ENCODE data around the gene MICU2.

DNA sequence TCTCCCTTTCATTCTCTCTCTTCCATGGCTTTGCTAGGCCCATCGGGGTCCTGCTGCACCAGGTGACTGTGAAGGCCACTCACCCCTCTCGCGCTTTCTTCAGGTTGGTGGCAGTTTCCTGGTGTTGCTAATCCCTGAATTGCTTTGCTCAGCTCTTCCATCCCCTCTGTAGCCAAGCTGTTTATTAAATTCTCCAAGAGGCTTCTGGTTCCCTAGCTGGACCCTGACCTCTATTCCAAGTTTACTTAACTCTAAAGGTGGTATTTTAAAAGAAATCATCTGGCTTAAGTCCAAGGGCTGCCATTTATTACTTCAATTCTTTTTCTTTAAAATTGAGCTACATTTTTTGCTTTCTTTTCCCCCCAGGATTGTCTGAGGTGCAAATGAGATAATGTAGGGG, 32.7 kb upstream of the MICU2 start:
- TF ChIP-seq TCF7L2 (IDR thresholded peaks at IDR 0.05; ENCODE audit: low read depth, low read length) (no peak), CTCF (IDR thresholded peaks at IDR 0.05) (no peak), POLR2AphosphoS5 (IDR thresholded peaks at IDR 0.05; ENCODE audit: low read depth, low read length) (no peak), REST (IDR thresholded peaks at IDR 0.05; ENCODE audit: insufficient read depth in 1 of 2, low read depth in 2 of 2, low read length in 1 of 2) (no peak), SIN3A (IDR thresholded peaks at IDR 0.05; ENCODE audit: borderline replicate concordance, insufficient read depth, low read depth, low read length) (no peak)
